Mesendoderm (in vitro differentiated cells): ENCODE measurements around the gene AIMP1. TPM values are rescaled to one million over a fixed set of nuclear protein-coding genes. Genes with fewer than 3 reads are reported as not detected.

Experiments used
- DNase-seq: peaks from one replicate; pipeline ENCODE4 v3.0.0; 2013
- H2AK5ac ChIP-seq: 2 replicates; pipeline ENCODE4 v1.6.1; 2013; ENCODE audit warnings: low read length, inconsistent platforms
- H2BK120ac ChIP-seq: 2 replicates; pipeline ENCODE4 v1.6.1; 2013; ENCODE audit warnings: low read depth, mild to moderate bottlenecking, low read length, moderate library complexity, mixed read lengths
- H2BK15ac ChIP-seq: replicated peaks from 2 replicates; pipeline ENCODE4 v1.6.1; 2013; ENCODE audit warnings: low read depth, mild to moderate bottlenecking, moderate library complexity
- H2BK5ac ChIP-seq: 2 replicates; pipeline ENCODE4 v1.6.1; 2013; ENCODE audit warnings: low read length, inconsistent platforms
- H3K18ac ChIP-seq: 2 replicates; pipeline ENCODE4 v1.6.1; 2013; ENCODE audit warnings: mild to moderate bottlenecking, low read length, mixed read lengths
- H3K23ac ChIP-seq: one replicate; pipeline ENCODE4 v1.6.1; 2013; ENCODE audit warnings: low read length
- H3K27ac ChIP-seq: 2 replicates; pipeline ENCODE4 v1.5.1; 2013; ENCODE audit warnings: low read depth, mild to moderate bottlenecking, inconsistent platforms, low read length, moderate library complexity
- H3K27me3 ChIP-seq: 2 replicates; pipeline ENCODE4 v1.6.1; 2013; ENCODE audit warnings: low read length, control low read depth, mild to moderate bottlenecking, inconsistent platforms; ENCODE audit not compliant: insufficient read depth, poor library complexity
- H3K36me3 ChIP-seq: 2 replicates; pipeline ENCODE4 v1.6.1; 2013; ENCODE audit warnings: low read length, inconsistent platforms; ENCODE audit not compliant: control insufficient read depth, insufficient read depth
- H3K4ac ChIP-seq: one replicate; pipeline ENCODE4 v1.6.1; 2013; ENCODE audit warnings: low read depth, mild to moderate bottlenecking, low read length, moderate library complexity
- H3K4me1 ChIP-seq: 2 replicates; pipeline ENCODE4 v1.6.1; 2013; ENCODE audit warnings: low read depth, low read length, inconsistent platforms; ENCODE audit not compliant: control insufficient read depth
- H3K4me2 ChIP-seq: 2 replicates; pipeline ENCODE4 v1.6.1; 2013; ENCODE audit warnings: low read length
- H3K4me3 ChIP-seq: 2 replicates; pipeline ENCODE4 v1.5.1; 2013; ENCODE audit warnings: mild to moderate bottlenecking, low read length
- H3K56ac ChIP-seq: one replicate; pipeline ENCODE4 v1.6.1; 2013; ENCODE audit warnings: low read length
- H3K79me1 ChIP-seq: 2 replicates; pipeline ENCODE4 v1.6.1; 2013; ENCODE audit warnings: low read length, inconsistent platforms
- H3K79me2 ChIP-seq: 2 replicates; pipeline ENCODE4 v1.6.1; 2013; ENCODE audit warnings: mild to moderate bottlenecking, low read length; ENCODE audit not compliant: control insufficient read depth, insufficient read depth
- H3K9ac ChIP-seq: 2 replicates; pipeline ENCODE4 v1.6.1; 2013; ENCODE audit warnings: low read length, inconsistent platforms
- H4K5ac ChIP-seq: one replicate; pipeline ENCODE4 v1.6.1; 2013; ENCODE audit warnings: low read length
- H4K8ac ChIP-seq: one replicate; pipeline ENCODE4 v1.6.1; 2013; ENCODE audit warnings: low read depth, mild to moderate bottlenecking, control low read depth, low read length, moderate library complexity
- WGBS: extraction: QIAGEN DNeasy Blood & Tissue Kit; methylation state at CpG from one replicate; pipeline ENCODE4 v1.1.7; 2013; ENCODE audit warnings: low lambda C conversion rate, missing lambda C conversion rate; ENCODE audit not compliant: insufficient coverage; ENCODE audit errors: extremely low coverage; 5-methylcytosine and 5-hydroxymethylcytosine counted together
- polyA plus RNA-seq, 2 experiments: library from polyadenylated mRNA; stranded (reverse); fragments of 200-250 nt; gene quantifications; one replicate each; pipeline ENCODE4 v1.2.3, GENCODE V29; 2013

The AIMP1 gene
- polyA plus RNA-seq (2013, experiment 1 of 2) = 82.2 TPM
- polyA plus RNA-seq (2013, experiment 2 of 2) = 84.6 TPM

DNA sequence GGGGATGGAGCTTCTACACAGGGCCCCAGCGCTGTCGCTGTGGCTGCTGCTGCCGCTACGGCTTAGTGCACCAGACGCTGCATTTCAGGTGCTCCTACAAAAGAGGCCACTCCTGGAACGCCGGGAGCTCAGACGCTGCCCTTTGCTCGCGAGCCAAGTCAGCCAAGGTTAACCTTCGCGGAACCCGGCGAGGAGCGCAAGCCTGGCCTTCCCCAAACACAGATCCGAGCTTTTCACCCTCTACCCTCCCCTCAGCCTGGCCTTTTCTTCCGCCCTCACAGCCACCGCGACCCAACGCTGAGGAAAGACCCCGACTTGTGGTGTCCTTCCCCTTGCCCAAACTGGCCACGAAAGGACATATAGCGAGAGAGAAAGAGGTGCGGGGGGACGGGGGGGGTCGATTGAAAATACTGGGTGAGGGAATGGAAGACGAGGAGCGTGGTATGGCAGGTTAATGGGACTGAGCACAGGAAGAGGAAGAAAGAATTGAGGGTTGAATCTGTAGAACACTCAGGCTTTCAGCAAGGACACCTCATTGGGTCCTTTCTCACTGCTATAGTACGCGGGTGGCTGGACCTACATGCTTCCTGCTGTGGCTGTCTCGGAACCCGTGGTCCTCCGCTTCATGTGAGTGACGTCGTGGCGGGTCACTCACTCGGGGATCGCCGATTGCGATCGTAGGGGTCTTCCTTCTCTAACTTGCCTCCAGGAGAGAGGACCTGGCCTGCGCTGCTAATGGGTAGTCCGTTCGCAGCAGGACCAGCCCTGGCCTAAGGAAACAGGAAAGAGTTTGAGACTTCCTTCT, at the start of gene AIMP1, which contains the start of gene TBCK:
TSS of gene AIMP1 (plus strand) at position 583 of the 805 bp plus-strand sequence. CDS start 8,460 bp downstream, outside the sequence.
TSS of gene TBCK (minus strand) at position 242 of the 805 bp plus-strand sequence. CDS start 7,249 bp downstream, outside the sequence.
- Histone ChIP-seq H3K56ac (peak within 1 kb of the TSS; percentile 99), H3K4me3 (peak within 1 kb of the TSS; percentile 71), H3K18ac (no peak within 1 kb of the TSS), H3K4me1 (peaks cover 2% of the 10 kb centered on the region), H2AK5ac (peak within 1 kb of the TSS; percentile 56), H3K36me3 (no peaks in the 10 kb centered on the region), H2BK5ac (peak within 1 kb of the TSS; percentile 93), H3K79me2 (peaks cover 21% of the 10 kb centered on the region), H4K5ac (no peak within 1 kb of the TSS), H2BK120ac (no peak within 1 kb of the TSS), H3K9ac (peak within 1 kb of the TSS; percentile 95), H3K27ac (peak within 1 kb of the TSS; percentile 60), H3K4me2 (peak within 1 kb of the TSS; percentile 97), H3K79me1 (peaks cover 11% of the 10 kb centered on the region), H3K4ac (no peak within 1 kb of the TSS), H3K27me3 (no peaks in the 10 kb centered on the region), H2BK15ac (no peak within 1 kb of the TSS), H3K23ac (peak within 1 kb of the TSS; percentile 99), H4K8ac (no peak within 1 kb of the TSS)
- no CpG with 5 or more reads among the region's 44 CpGs for WGBS
- DNase-seq = peak; percentile 96

DNA sequence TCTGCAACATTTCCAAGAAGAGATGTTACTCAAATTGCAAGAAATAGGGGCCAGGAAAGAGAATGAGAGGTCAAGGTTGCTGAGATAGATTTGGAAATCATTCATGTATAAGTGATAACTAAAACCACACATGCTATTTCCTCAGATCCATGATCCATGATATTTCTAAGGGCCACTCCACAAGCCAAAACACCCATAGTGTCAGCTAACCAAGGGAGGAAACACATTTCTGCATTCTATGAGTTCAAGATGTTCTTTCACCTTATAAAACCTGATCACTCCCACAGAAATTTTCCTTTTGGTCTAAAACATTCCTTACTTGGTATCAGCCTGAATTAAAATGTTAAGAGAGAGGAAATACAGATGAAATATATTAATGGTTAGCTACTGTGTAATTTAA, 47.6 kb upstream of the AIMP1 start:
- Histone ChIP-seq H3K4me1 (no peaks in the 10 kb centered on the region), H4K8ac (no peak overlapping the region), H3K9ac (no peak overlapping the region), H4K5ac (no peak overlapping the region), H3K4ac (no peak overlapping the region), H3K79me1 (no peaks in the 10 kb centered on the region), H3K79me2 (no peaks in the 10 kb centered on the region), H3K4me2 (no peak overlapping the region), H3K36me3 (no peaks in the 10 kb centered on the region), H3K56ac (no peak overlapping the region), H2BK5ac (no peak overlapping the region), H3K18ac (no peak overlapping the region), H2BK120ac (no peak overlapping the region), H3K4me3 (no peak overlapping the region), H3K27ac (no peak overlapping the region), H3K27me3 (no peaks in the 10 kb centered on the region), H3K23ac (no peak overlapping the region), H2BK15ac (no peak overlapping the region), H2AK5ac (no peak overlapping the region)
- DNase-seq = no peak

DNA sequence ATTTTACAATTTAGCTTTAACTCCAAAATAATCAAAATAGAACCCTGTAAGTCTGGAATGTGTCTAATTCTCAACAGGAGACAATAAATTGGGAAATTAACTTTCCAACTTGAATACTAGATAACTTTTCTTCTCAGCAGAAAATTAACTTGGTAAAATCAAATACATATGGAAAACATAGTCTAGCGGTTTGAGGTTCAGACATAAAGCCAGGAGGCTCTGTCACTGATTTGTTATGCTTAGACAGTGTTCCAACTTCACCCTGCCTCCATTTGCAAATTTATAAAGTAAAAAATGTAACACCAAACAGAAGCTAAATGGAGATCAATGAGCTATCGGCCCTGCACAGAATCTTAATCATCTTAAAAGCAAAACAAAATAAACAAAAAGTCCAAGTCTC, 46.6 kb upstream of the AIMP1 start:
- Histone ChIP-seq H3K79me1 (no peaks in the 10 kb centered on the region), H3K23ac (no peak overlapping the region), H2BK120ac (no peak overlapping the region), H4K8ac (no peak overlapping the region), H4K5ac (no peak overlapping the region), H3K18ac (no peak overlapping the region), H3K56ac (no peak overlapping the region), H2AK5ac (no peak overlapping the region), H3K4me3 (no peak overlapping the region), H3K9ac (no peak overlapping the region), H3K27ac (no peak overlapping the region), H2BK15ac (no peak overlapping the region), H2BK5ac (no peak overlapping the region), H3K4me1 (no peaks in the 10 kb centered on the region), H3K79me2 (no peaks in the 10 kb centered on the region), H3K36me3 (no peaks in the 10 kb centered on the region), H3K4ac (no peak overlapping the region), H3K27me3 (no peaks in the 10 kb centered on the region), H3K4me2 (no peak overlapping the region)
- WGBS = no CpG with 5 or more reads among the region's 2 CpGs
- DNase-seq = no peak

DNA sequence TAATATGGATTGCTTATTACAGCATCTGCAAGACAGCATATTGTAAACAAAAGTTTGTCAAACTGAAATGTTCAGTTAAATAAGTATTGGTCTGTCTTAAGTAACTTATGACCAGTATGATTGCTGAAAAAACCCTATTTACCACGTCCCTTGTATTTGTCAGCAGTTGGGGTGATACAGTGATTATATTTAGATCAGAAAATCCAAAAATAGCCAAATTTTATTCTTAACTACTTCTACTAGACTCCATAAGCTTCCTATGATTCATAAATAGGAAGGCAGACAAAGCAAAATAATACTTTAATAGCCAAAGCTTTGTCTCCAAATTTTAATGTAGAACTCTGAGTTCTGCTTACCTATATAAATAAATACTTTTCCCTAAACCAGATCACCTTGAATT, 45.6 kb upstream of the AIMP1 start:
- no peaks in the 10 kb centered on the region for H3K79me2 ChIP-seq
- H3K27ac ChIP-seq = no peak overlapping the region
- H3K9ac ChIP-seq = no peak overlapping the region
- no peak overlapping the region for H3K56ac ChIP-seq
- no peaks in the 10 kb centered on the region for H3K27me3 ChIP-seq
- DNase-seq = no peak
- H3K4me2 ChIP-seq = no peak overlapping the region
- WGBS = no CpG with 5 or more reads among the region's 1 CpG
- H2BK15ac ChIP-seq = no peak overlapping the region
- no peaks in the 10 kb centered on the region for H3K4me1 ChIP-seq
- no peaks in the 10 kb centered on the region for H3K36me3 ChIP-seq
- no peak overlapping the region for H3K4me3 ChIP-seq
- no peak overlapping the region for H3K23ac ChIP-seq
- no peak overlapping the region for H4K5ac ChIP-seq
- no peak overlapping the region for H2BK5ac ChIP-seq
- H3K4ac ChIP-seq = no peak overlapping the region
- H4K8ac ChIP-seq = no peak overlapping the region
- no peak overlapping the region for H2BK120ac ChIP-seq
- no peaks in the 10 kb centered on the region for H3K79me1 ChIP-seq
- no peak overlapping the region for H3K18ac ChIP-seq
- no peak overlapping the region for H2AK5ac ChIP-seq

DNA sequence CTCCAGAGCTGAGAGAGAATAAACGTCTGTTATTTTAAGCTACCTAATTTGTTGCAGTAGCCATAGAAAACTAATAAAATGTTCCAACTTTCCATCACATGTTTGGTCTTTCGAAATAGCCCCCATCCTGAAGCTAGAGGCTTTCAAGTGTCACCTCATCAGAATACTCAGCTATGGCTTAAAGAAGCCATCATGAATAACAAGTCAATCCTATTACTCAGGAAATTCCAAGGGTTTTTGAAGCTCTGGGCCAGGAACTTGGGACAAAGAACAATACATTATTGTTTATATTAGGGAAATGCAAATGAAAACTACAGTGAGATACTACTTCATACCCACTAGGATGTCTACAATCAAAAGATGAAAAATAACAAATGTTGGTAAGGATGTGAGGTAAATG, 42.5 kb upstream of the AIMP1 start:
- Histone ChIP-seq H3K79me2 (no peaks in the 10 kb centered on the region), H3K4ac (no peak overlapping the region), H3K4me1 (no peaks in the 10 kb centered on the region), H3K23ac (no peak overlapping the region), H2BK15ac (no peak overlapping the region), H3K9ac (no peak overlapping the region), H3K36me3 (no peaks in the 10 kb centered on the region), H4K5ac (no peak overlapping the region), H3K27ac (no peak overlapping the region), H3K4me3 (no peak overlapping the region), H2BK5ac (no peak overlapping the region), H2AK5ac (no peak overlapping the region), H3K27me3 (no peaks in the 10 kb centered on the region), H3K56ac (no peak overlapping the region), H3K4me2 (no peak overlapping the region), H3K18ac (no peak overlapping the region), H3K79me1 (no peaks in the 10 kb centered on the region), H2BK120ac (no peak overlapping the region), H4K8ac (no peak overlapping the region)
- WGBS = no CpG with 5 or more reads among the region's 2 CpGs
- DNase-seq = peak; percentile 54
